ENCODE data around the gene GABARAP.

Gene GABARAP

DNA sequence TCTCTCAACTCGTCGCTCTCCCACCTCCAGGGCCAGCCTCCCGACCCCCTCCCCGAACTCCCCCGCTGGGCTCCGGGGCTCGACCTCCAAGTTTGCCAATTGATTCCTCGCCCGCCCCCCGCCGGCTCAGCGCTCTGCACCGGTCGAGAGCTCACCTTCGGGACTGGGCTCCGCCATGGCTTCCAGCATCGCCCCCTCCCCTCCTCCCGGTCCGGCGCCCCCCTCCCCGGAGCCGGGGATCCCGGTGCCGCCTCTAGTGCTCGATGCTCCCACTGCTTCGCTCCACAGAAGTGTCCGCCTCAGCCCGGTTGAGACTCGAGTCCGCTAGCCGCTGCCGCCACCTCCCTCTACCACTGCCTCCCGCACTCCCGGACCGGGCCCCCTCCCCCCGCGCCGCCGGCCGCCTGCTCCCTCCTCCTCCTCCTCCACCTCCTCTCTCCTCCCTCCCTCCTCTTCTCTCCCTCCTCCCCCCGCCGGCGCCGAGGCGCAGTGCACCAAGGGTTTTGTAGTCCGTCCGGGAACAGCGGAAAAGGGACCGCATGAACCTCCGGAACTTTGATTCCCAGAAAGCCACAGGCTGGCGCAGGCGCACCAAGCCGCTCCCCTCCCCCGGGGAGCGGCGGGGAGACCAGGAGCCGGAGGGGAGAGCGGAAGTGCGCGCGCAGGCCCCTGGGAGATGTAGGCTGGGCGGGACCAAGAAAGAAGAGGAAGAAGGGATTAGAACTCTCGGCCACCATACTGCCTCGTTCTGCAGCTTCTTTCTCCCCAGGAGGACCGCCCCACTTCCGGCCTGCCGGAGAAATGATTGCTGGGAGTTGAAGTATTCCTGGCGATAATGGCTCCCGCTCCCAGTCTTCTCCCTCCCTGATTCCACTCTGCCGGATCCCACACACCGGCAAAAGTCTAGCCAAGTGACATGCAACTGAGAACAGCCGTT, 2.9 kb downstream of the GABARAP start, which contains the start of gene PHF23:
Gene PHF23, minus strand, starts transcription at position 367 of the 937 bp plus-strand sequence. Its CDS starts 178 bp downstream, at position 189.
- peak; percentile 94 to 97 (median 96) for DNase-seq (ENCODE audit: low read depth in 3 of 3)

DNA sequence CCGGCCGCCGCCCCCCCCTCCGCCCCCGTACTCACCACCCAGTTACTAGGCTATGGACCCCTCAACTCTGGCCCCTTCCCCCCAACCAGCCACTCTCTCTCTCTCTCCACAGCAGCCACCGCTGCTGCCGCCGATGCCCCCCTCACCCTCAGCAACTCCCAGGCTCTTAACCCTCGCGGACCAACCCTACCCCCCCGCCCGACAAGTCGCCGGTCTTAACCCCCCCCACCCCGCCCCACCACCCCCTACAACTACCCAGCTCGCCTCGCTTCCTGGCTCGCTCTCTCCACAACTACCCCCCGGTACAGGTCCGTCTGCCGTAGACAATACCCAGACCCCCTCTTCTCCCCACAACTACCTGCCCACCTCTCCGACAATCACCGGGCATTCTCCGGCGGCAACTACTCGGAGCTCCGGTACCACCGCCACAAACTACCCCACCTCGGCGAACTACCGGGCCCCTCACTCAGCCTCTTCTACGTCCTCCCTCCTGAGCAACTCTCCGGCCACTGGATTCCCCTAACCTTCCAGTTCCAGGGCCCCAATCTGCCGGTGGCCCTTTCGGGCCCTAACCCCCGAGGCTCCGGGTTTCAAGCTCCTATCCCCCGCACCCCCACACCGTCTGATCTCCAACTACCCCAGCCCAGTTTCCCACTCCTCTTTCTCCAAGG, 3.7 kb downstream of the GABARAP start:
- no peak for DNase-seq (ENCODE audit: low read depth in 3 of 3)

DNA sequence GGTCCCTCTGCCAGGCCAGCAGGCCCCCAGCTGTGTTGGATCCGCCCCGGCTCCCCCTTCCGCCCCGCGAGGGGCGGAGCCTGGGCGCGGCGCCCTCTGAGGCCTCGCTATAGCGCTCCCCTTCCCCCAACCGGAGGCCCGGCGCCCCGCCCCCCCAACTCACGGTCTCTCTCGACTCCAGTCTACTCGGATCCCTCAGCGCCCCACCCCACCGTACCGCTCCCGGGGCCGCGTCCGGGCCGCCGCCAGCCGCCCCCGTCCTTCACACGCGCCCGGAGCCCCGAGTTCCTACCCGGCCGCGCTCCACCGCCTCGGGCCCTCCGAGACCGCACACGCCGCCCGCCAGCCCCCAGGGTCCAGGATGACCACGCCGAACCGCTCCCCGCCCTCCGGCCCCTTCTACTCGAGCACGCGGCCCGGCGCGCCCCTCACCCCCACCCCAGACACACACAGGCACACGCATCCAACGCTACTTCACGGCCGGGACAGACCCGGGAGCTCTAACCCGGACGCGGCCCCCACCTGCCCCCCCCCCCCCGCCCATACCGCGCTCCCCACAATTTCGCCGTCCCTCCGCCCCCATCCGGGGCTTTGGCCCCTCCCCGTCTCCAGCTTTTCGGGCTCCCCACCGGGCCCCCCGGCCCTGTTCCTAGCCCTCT, 4.4 kb downstream of the GABARAP start:
- DNase-seq (ENCODE audit: low read depth in 3 of 3) = peak; percentile 69 to 87 (median 77)

DNA sequence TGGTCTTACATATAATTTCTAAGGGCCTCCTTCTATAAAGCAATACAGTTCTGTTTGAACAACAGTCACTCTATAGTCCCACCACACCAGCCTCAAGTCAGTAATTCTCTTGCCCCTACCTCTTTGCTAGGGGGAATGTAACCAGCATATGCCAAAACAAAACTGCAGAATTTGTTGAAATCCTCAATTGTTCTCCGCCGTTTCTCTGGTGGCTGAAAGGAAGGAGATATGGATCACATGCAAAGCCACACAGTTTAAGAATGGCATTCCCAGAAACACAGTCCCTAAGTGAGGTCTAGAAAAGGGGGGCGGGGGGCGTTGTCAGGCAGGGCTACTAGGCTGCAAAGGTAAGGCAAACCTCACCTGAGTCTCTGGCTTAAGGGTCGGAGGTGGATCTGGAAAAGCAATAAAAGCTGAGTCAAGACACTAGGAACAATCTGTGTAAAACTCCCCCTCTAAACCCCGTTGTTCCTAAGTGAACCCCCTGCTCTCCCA, 4.9 kb downstream of the GABARAP start:
- DNase-seq (ENCODE audit: low read depth in 3 of 3) = no peak

DNA sequence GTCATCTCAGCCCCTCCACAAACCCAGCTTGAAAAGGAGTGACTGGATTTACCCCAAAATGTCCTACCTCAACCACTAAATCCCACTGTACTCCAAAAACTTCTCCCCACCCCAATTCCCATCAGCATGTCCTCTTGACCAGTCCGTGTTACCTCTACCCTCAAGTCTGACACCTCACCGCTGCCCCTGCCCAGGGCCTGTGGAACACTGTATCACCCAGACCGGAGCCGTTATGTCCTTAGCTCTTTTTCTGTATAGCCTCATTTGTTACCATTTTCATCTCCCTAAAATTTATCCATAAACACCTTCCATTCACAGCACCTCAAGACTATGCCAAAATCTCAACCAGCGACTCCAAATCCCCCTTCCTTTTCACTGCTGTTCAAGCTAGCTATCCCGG, 5.4 kb downstream of the GABARAP start:
- no peak for DNase-seq (ENCODE audit: low read depth in 3 of 3)

DNA sequence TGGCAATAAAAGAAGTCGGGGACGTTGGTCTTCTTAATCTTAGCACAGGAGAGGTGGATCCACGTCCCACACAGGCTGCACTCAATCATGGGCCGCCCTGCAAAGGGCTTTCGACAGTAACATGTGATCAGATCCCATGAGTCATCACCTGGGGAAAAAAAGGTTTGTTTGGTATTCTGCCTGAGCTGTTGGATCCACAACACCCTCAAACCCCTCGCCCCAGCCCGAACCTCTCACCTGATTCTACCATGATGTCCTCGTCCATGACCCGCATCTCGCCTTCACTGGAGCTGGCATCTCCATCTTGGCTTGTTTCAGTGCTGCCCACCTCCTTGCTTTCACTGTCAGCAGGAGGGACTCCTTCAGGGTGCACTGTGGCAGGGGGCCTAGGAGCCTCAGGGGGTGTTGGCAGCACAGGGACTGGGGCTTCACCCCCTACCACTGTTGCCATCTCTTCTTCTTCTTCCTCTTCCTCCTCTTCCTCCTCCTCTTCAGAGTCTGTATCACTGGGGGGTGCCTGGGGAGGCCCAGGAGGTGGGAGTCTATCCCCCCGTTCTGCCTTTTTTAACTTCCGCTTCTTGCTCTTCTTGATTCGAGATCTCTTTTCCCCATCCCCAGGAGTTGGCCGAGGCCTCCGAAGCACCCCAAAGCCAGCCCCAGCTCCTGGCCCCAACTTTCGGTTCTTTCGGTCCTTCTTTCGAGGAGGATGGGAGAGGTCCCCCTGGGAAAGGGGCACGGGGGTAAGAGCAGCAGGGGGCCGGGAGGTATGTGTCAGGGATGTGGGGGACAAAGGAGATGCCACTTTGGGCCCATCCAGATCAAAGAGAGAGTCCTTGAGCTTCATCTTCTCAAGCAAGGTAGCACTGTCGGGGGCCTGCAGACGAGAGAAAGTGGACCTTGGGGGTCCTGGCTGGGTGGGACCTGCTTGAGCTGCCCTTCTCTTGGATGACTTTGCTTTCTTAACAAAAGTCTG, 6.3 kb downstream of the GABARAP start:
- no peak for DNase-seq (ENCODE audit: low read depth in 3 of 3)

DNA sequence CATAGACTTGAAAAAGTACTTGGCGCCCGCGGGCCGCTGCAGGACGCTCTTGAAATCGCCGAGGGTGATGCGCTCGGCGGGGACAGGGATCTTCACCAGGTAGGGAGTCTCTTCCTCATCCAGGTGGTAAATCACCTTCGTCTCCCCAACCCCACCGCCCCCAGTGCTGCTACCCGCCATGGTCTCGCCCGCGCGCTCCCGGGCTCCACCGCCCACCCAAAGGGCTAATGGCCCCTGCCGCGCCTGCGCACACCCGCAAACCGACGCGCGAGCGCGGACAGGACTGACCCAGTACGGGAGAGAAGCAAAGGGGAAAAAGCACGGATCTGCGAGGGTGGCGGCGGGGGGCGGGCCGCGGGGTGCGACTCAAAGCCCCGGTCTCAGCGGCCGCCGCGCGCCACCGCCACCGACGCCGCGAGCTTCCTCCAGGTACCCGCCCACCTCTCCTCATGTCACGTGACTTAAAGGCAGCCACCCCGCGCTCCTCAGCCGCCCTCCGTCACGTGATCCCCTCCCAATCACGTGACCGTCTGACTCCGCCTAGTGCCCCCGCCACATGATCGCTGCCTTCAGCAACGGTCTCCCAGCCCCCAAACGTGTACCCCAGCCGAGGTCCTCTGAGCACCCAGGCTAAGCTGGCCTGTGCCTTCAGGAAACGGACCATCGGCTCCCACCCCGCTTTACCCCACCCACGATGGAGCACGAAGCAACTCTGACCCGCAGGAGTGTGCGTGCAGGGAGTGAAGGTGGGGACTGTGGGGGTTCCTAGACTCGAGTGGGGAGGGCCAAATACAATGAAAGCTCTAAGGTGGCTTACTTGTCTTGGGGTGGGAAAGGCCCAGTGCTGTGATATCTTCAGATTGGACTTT, 7.9 kb downstream of the GABARAP start, which contains the start of gene DVL2:
Gene DVL2, minus strand, starts transcription at position 435 of the 869 bp plus-strand sequence. Its CDS starts 255 bp downstream, at position 180.
- peak; percentile 88 to 94 (median 89) for DNase-seq (ENCODE audit: low read depth in 3 of 3)

DNA sequence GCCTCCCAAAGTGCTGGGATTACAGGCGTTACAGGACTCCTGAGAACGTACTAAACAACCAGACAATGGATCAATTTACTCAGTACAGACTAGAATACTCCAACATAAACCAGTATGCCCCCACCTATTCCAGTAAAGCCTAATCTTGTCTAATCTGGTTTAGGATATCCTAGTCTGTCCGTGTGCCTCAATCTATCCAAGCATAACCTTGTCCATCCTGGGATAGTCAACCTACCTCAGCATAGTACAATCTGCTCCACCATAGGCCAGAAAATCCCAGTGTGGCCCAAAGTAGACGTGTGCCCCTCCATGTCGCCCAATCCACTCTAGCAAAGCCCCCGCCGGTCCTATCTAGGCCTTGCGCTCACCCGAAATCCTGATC, 8.6 kb downstream of the GABARAP start:
- DNase-seq (ENCODE audit: low read depth in 3 of 3) = no peak

DNA sequence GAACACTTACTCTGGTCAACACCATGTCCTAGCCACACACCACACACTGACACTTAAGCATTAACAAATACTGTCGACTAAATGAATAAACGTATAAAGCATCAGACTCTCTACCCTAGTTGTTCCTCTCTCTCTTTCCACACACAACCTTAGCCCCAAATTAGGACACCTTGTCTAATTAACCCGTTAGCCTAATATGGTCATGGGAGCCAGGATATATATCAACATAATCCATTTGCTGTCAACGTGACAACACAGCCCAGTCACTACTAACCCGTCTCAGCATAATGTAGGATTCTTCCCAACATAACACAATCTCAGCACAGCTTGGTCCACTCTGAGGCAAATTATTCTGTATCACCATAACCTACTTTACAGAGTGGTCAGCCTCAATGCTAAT, 10.1 kb downstream of the GABARAP start:
- DNase-seq (ENCODE audit: low read depth in 3 of 3) = no peak

DNA sequence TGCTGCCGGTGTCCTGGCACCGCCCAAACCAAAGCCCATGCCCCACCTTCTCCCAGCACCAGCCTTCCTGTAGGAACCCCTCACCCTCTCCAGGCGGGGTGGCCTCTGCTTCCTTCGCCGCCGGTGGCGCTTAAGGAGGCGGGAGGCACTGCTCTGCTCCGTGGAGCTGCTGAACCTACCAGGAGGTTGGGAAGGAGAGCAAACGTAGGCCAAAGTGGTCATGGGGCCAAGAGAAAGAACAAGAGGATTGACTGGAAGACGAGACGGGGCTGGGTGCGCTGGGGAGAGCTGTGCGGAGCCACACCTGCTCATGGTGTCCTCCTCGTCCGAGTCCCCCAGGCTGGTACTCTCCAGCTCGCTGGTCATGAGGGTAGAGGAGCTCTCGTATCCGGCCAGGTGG, 12.7 kb downstream of the GABARAP start:
- no peak for DNase-seq (ENCODE audit: low read depth in 3 of 3)

DNA sequence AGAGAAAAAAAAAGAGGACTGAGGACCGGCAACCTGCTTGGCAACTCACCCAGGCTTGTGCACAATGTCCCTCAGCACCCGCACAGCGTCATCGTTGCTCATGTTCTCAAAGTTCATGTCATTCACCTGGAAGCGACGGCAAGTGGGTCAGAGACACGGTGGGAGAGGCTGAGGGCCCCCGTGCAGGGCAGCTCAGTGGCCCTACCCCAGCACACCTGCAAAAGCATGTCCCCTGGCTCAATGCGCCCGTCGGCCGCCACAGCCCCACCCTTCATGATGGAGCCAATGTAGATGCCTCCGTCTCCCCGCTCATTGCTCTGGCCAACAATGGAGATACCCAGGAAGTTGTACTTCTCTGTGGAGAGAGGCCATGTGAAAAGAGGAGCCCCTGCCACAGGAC, 13.3 kb downstream of the GABARAP start:
- no peak for DNase-seq (ENCODE audit: low read depth in 3 of 3)

DNA sequence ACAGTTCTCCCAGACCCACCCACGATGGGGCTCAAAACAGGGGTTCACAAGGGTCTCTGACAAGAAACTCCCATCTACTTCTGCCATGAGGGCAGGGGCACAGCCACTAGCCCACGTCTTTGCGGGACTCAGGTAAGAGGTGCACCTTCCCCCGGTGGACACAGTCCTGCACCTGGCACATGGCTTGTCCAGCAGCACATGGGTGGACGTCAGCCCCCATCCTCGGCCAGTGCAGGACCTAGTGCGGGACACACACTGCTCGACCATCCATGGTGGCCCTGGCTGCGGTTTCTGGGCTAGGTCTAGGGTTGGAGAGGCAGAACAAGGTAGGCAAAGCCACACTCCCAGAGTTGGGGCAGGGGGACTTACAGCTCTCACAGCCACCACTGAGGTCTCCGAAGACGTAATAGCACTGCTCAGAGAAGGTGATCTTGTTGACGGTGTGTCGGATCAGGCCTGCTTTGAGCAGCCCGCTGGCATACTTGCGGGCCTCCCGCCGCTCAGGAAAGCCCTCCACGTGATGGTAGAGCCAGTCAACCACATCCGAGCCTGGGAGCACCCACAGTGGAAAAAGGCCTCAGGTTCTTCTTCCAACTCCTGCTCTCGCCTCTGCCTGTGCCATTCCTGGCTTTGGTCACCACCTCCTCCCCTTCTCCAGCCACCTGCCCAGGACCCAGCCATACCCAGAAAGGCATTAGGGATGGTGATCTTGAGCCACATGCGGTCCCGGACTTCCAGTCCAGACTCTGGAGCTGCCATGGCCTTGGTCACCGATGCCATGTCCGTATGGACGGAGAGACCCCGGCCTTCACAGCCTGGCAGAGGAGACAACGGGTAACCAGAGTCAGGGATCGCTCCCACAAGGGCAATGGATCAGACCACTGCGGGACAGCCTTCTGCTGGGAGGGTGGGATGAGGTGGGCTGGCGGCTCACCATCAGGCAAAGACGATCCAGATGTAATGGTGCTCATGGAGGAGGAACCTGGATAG, 15.2 kb downstream of the GABARAP start:
- no peak for DNase-seq (ENCODE audit: low read depth in 3 of 3)

DNA sequence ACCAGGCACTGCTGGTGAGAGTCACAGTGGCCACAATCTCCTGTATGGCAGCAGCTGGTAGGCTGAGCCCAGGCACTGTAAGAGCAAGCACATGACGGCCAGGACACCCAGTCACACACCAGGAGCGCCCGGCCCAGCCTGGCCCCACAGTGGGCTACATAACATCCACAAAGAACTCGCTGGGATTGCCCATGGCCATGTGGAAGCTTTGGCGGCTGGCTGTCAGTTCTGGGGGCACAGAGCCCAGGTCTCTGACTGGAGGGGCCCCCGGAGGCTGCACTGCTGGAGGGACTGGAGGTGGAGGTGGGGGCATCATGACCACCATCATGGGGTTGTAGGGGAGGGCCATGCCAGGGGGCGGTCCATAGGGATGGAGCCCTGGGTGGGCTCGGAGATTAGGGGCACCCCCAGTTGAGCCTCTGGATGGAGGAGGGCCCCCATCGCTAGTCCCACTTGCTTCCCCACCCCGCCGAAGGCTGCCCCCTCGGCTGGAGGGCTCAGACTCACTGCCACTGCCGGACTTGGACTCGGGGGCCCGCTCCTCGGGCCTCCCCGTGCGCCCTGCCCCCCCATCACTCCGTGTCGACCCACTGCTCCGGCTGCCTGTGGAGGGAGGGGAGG, 16.4 kb downstream of the GABARAP start:
- no peak for DNase-seq (ENCODE audit: low read depth in 3 of 3)

DNA sequence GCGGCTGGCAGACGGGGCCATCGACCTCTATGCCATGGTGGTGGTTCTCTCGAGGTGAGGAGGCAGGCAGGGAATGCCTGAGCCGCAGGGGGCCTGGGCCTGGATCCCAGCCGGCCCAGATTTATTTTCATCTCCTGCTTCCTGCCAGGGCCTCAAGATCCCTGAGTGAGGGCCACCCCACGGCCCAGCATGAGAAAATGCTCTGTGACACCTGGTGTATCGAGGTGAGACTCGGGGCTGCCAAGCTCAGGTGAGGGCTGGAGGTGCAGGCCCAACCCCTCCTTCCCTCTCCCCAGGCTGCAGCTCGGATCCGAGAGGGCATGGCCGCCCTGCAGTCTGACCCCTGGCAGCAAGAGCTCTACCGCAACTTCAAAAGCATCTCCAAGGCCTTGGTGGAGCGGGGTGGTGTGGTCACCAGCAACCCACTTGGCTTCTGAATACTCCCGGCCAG, 17.6 kb downstream of the GABARAP start:
- DNase-seq (ENCODE audit: low read depth in 3 of 3) = no peak

DNA sequence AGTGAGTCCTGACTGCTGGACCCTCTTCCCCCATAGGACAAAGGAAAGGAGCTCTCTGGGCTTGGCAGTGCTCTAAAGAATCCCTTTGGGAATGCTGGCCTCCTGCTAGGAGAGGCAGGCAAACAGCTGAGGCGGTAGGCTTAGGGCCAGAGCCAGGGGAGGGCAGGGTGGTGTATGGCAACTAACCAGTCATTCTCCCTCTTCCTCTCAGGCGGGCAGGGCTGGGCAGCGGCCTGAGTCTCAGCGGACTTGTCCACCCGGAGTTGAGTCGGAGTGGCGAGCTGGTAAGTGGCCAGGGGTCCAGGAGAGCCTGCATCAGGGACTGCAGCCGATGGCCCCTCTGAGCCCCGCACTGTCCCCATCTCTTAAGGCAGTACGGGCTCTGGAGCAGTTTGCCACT, 18.1 kb downstream of the GABARAP start:
- DNase-seq (ENCODE audit: low read depth in 3 of 3) = no peak

DNA sequence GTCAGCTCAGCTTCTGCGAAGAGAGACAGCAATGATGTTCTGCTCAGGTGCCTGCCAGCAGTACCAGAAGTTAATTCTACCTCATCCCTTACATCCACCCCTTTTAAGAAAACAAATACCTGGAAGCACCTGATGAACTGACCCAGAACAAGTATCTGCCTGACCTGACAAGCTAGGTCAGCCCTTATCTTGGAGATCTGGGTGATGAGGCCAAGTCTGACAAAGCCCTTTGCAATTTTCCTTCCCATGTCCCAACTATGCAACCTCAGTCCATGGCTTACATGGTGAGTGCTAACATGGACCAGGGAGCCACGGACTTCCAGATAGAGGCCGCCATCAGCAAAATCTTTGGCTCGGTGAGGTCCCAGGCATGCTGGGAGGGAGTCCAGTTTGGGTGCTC, 18.9 kb downstream of the GABARAP start:
- DNase-seq (ENCODE audit: low read depth in 3 of 3) = no peak

DNA sequence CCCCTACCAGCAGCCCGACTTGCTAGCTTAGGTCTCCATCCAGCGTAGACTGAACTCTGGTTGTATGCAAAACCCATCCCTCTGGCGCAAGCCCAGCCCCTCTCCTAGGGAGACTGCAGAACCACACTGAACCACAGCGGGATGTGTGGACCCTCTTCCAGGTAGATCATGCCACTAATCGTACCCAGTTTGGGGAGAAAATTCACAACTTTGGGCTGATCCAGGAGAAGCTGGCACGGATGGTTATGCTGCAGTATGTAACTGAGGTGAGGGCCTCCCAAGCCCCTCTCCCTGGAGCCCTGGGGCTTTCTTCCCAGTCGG, 19.3 kb downstream of the GABARAP start:
- no peak for DNase-seq (ENCODE audit: low read depth in 3 of 3)
